T-helper 1 cell (primary cell): ENCODE measurements around the gene NRIP2.
A peak's percentile ranks its signal among the peaks of the same experiment; 100 is the strongest.
"Not testable (repeated sequence)": the region's sequence is repeated elsewhere in the genome, so short reads cannot be mapped to it uniquely, and the experiment has no call there.

ENCODE experiments used
- DNase-seq, 5 donors: peaks; one replicate each; pipeline ENCODE4 v3.0.0-alpha.2; 2012 to 2020
- total RNA-seq, 4 donors: gene quantifications; one replicate each; lab custom pipeline; 2026; lab: John Stamatoyannopoulos, UW

The NRIP2 gene
- 0 reads per million in 4 donors for total RNA-seq

- DNase-seq, result no peak
These were observed at the start of gene NRIP2 for GRCh38 chr12:2834581-2835491. NRIP2 (minus strand) TSS chr12:2835035; CDS start chr12:2834983, 52 bp downstream.

DNA sequence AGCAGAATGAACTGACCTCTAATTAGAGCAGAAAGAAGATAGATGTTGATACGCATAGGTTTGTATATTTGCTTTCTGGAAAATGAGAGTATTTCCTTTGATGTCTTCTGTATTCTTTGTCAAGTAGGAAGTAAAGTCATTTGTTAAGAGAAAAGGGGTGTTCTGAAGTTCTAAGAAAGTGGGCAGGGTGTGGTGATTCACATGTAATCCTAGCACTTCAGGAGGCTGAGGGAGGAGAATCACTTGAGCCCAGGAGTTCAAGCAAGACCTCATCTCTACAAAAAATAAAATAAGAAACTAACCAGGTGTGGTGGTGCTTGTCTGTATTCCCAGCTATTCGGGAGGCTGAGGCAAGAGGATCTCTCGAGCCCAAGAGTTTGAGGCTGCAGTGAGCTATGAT lies 45.0 kb upstream of the NRIP2 start:
- peak in 1 of 5 donors; percentile 68 for DNase-seq

DNA sequence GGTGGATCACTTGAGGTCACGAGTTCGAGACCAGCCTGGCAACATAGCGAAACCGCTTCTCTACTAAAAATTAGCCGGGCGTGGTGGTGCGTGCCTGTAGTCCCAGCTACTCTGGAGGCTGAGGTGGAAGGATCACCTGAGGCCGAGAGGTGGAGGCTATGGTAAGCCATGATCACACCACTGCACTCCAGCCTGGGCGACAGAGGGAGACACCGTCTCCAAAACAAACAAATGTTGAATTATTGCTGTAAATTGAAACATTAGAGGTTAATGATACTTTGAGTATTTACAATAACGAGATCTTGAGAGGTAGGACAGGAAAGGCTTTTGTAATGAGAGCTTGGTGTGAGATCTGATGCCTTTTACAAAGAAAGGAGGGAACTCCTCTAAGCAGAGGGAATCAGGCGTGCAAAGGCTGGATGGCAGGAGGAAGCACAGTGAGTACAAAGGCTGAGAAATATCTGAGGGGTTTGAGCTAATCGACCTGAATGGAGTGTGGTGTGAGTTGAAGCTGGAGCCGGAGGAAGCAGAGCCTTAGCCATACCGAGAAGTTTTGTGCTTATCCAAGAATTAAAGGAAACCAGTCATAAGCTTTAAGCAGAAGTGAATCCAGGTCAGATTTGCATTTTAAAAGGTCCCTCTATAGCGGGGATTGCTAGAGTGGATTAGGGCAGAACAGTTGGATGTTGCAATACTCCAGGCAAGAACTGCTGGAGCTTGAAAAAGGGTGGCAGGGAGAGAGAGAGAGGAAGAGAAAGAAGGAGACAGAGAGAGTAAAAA lies 43.3 kb upstream of the NRIP2 start:
- peak in 1 of 5 donors; percentile 59 for DNase-seq

- DNase-seq, result peak; percentile 73 to 86 (median 81)
These were observed 42.5 kb upstream of the NRIP2 start, which contains the start of the genes FOXM1 and RHNO1 for GRCh38 chr12:2877047-2877952. FOXM1 (minus strand) TSS chr12:2877174; CDS start chr12:2874478, 2,696 bp downstream. RHNO1 (plus strand) TSS chr12:2877223; CDS start chr12:2885367, 8,144 bp downstream.

- peak in 1 of 5 donors; percentile 56 for DNase-seq
These were observed 41.7 kb upstream of the NRIP2 start for GRCh38 chr12:2876431-2877046.

DNA sequence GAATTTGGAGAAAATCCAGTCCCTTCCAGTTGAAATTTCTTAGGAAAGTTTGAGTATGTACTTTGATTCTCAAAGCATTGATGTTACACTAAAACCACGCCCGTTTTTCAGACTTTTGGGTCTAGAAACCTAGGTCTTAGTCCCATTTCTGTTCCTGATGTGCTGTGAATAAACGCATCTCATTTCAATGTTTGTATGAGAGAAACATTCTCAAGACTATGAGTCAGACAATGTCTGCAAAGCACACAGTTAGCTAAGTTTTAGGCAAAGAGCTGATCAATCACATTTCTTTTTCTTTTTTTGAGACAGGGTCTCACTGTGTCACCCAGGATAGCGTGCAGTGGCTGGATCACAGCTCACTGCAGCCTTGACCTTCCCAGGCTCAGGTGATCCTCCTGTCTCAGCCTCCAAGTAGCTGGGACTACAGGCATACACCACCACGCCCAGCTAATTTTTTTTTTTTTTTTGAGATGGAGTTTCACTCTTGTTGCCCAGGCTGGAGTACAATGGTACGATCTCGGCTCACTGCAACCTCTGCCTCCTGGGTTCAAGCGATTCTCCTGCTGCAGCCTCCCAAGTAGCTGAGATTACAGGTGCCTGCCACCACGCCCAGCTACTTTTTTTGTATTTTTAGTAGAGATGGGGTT lies 34.3 kb upstream of the NRIP2 start:
- DNase-seq, result not testable (repeated sequence)

DNA sequence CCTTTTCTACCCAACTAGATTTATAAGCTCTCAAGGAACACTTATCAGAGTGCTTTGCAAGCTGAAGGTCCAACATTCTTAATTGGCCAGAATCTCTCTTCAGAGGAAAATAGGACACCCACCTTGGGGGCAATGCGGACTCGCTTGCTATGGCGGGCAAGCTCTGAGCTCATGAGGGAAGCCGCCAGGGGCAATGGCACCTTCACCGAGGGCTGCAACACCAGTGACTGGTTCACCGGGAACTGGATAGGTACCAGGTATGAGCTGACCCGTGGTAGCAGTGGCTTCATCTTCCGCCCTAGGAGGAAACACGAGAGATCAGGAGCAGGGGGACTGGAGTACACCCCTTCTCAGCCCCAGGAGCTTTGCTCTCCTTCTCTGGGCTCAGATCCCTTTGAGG lies 29.4 kb upstream of the NRIP2 start:
- DNase-seq, result no peak

GRCh38 chr12:2863402-2863801 lies 28.6 kb upstream of the NRIP2 start:
- not testable (repeated sequence) for DNase-seq

DNA sequence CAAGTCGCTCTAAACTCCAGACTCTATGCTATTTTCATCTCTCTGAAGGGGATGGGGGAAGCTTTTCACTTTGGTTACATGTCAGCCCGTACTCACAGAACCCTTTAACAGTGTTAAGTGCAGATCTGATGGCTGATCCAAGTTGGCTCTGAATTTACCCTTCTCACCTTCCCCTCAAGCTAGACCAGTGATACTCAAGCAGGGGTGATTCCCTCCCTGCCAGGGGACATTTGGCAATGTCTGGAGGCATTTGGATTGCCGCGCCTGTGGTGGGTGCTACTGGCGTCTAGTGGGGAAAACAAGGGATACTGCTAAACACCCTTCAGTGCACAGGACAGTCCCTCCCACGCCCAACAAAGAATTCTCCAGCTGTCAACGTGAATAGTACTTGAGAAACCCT lies 28.0 kb upstream of the NRIP2 start:
- DNase-seq, result no peak

GRCh38 chr12:2860170-2860569 lies 25.3 kb upstream of the NRIP2 start:
- no peak for DNase-seq

- no peak for DNase-seq
These were observed 24.1 kb upstream of the NRIP2 start for GRCh38 chr12:2858944-2859421.

GRCh38 chr12:2858334-2858733 lies 23.5 kb upstream of the NRIP2 start:
- no peak for DNase-seq

DNA sequence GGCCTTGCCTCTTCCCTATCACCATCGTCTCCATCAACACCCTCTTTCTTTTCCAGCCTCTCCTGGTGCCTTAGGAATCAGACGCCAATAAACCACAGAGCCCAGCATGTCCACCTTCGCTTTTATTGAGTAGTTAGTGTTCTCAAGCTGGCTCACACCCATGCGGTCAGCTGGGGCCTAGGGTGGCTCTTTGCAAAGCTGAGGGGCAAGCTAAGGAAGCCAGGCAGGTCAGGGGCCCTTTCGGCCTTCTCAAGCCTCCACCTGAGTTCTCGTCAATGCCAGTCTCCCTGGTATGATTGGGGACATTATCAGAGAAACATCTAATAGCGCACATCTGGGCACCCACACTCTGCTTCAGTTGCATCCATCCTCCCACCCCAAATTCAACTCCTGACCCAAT lies 22.7 kb upstream of the NRIP2 start:
- DNase-seq, result no peak

DNA sequence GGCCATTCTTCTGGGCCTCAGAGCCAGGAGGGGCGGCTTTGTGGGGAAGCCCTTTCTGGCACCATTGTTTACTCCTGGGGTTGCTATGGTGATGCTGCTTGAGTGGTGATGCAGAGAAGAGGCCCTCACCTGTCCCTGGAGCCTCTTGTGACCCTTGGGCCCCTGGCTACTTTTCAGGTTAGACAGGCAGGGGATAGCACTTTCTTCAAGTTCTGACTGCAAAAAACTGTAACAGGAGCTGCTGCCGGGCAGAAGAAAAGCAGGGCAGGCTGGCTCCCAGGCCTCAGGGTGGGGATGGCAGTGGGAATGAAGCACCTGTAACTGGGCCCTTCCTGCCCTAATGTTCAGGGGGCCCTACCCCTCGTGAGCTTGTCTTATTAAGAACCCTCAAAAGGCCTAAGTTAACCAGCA lies 22.2 kb upstream of the NRIP2 start, which contains the start of gene TEX52:
TEX52 (minus strand) TSS at position 19 of the 411 bp plus-strand sequence; CDS start at position 6, 13 bp downstream.
- no peak for DNase-seq

DNA sequence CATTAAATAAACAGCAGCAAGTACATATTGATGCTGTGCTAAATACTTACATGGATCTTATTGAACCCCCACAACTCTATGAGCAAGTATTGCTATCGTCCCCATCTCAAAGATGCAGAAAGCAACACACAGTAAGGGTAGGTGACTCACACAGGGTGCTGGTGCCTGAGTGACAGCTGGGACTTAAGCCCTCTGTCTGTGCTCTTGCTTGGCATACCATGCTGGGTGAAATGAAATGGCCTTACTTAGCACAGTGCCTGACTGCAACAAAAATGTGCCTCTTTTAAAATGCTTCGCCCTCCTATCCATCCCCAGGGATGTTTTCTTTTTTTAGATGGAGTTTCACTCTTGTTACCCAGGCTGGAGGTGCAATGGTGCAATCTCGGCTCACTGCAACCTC lies 21.2 kb upstream of the NRIP2 start:
- DNase-seq, result no peak

DNA sequence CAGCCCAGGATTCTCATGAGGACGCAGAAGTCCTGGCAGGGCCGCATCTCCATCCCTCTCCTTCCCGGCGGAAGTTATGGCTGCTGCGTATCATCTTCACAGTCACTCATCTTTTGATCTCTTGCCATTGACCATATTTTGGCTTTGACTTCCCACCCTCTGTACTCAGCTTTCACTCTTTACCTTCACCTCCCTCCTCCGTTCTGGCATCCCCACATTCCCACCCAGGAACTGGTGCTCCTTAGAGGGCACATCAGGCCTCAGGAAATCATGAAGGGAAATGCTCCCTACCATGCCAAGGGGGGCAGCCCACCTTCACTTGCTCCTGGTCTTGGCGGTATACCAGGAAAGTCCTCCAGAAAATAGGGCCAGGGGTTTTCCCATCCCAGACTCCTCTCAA lies 20.7 kb upstream of the NRIP2 start:
- no peak for DNase-seq

- DNase-seq, result no peak
These were observed 20.0 kb upstream of the NRIP2 start for GRCh38 chr12:2854669-2855453.

- peak in 3 of 5 donors; percentile 19 to 23 (median 20) for DNase-seq
These were observed 18.8 kb upstream of the NRIP2 start for GRCh38 chr12:2853626-2854025.

GRCh38 chr12:2851931-2852330 lies 17.1 kb upstream of the NRIP2 start:
- DNase-seq, result no peak

GRCh38 chr12:2845280-2845679 lies 10.4 kb upstream of the NRIP2 start:
- DNase-seq, result no peak
